WTC11 (cell line): Measurements from ENCODE around the gene FUBP3. TPM values are rescaled to one million over a fixed set of nuclear protein-coding genes. Genes with fewer than 3 reads are reported as not detected.
A peak's percentile ranks its signal among the peaks of the same experiment; 100 is the strongest.

Source experiments
- ATAC-seq: fragments of 200-7000 bp; cut with Tn5 transposase; 2 replicates; pipeline ENCODE4 v1.10.0; 2021; ENCODE audit warnings: mild to moderate bottlenecking, moderate library complexity
- CTCF ChIA-PET: fragments of 300-600 bp; sonication (Branson Sonifier 250); formaldehyde crosslinking; loops from one replicate; lab custom pipeline; 2021; ENCODE audit warnings: antibody characterized with exemption; lab: Charles Lee
- POLR2A ChIA-PET: fragments of 350-600 bp; sonication (Branson Sonifier 250); formaldehyde crosslinking; loops from one replicate; lab custom pipeline; 2021; ENCODE audit warnings: antibody characterized with exemption; lab: Charles Lee
- DNase-seq: peaks from one replicate; pipeline ENCODE4 v3.0.0; 2021; ENCODE audit warnings: low spot score
- H3K27ac Mint-ChIP-seq: 2 replicates; pipeline ENCODE4 v1.8.0; 2021; ENCODE audit warnings: mixed read lengths
- H3K27me3 Mint-ChIP-seq: 2 replicates; pipeline ENCODE4 v1.8.0; 2021; ENCODE audit warnings: low read depth, mild to moderate bottlenecking, moderate library complexity, mixed read lengths
- H3K36me3 Mint-ChIP-seq: 2 replicates; pipeline ENCODE4 v1.8.0; 2021; ENCODE audit warnings: mixed read lengths
- H3K4me1 Mint-ChIP-seq: 2 replicates; pipeline ENCODE4 v1.8.0; 2022; ENCODE audit warnings: mixed read lengths
- H3K4me3 Mint-ChIP-seq: 2 replicates; pipeline ENCODE4 v1.8.0; 2021; ENCODE audit warnings: mild to moderate bottlenecking, moderate library complexity, mixed read lengths
- H3K9me3 Mint-ChIP-seq: 2 replicates; pipeline ENCODE4 v1.8.0; 2021; ENCODE audit warnings: mixed read lengths
- CREB1 ChIP-seq: sonication (generic); formaldehyde crosslinking; IDR thresholded peaks from 2 replicates; pipeline ENCODE4 v1.8.0; 2023; ENCODE audit warnings: mild to moderate bottlenecking, missing genetic modification reagents
- EMX1 ChIP-seq: fragments of 250-450 bp; sonication (Bioruptor Pico); IDR thresholded peaks from 2 replicates; pipeline ENCODE4 v1.8.0; 2021; ENCODE audit warnings: mild to moderate bottlenecking
- ESRRA ChIP-seq: sonication (generic); formaldehyde crosslinking; IDR thresholded peaks from 2 replicates; pipeline ENCODE4 v1.8.1; 2022; ENCODE audit warnings: mild to moderate bottlenecking, missing genetic modification reagents, borderline replicate concordance
- FOXP1 ChIP-seq: sonication (generic); formaldehyde crosslinking; IDR thresholded peaks from 2 replicates; pipeline ENCODE4 v1.8.0; 2022; ENCODE audit warnings: missing genetic modification reagents, mild to moderate bottlenecking, moderate library complexity, borderline replicate concordance
- IRF2 ChIP-seq: sonication (generic); formaldehyde crosslinking; IDR thresholded peaks from 2 replicates; pipeline ENCODE4 v1.8.0; 2022; ENCODE audit warnings: low read depth, missing genetic modification reagents, borderline replicate concordance
- NR1H2 ChIP-seq: sonication (generic); formaldehyde crosslinking; IDR thresholded peaks from 2 replicates; pipeline ENCODE4 v1.9.0; 2021; ENCODE audit warnings: mild to moderate bottlenecking, moderate library complexity, missing genetic modification reagents
- TCF7 ChIP-seq: sonication (generic); formaldehyde crosslinking; IDR thresholded peaks from 2 replicates; pipeline ENCODE4 v1.8.0; 2022; ENCODE audit warnings: mild to moderate bottlenecking, low read depth, missing genetic modification reagents, moderate library complexity
- TEAD4 ChIP-seq: sonication (generic); formaldehyde crosslinking; IDR thresholded peaks from 2 replicates; pipeline ENCODE4 v1.8.0; 2022; ENCODE audit warnings: mild to moderate bottlenecking, missing genetic modification reagents
- ZNF416 ChIP-seq: fragments of 250-450 bp; sonication (Bioruptor Pico); IDR thresholded peaks from 2 replicates; pipeline ENCODE4 v1.9.0; 2021; ENCODE audit warnings: mild to moderate bottlenecking, inconsistent platforms
- ZNF671 ChIP-seq: fragments of 250-450 bp; sonication (Bioruptor Pico); IDR thresholded peaks from 2 replicates; pipeline ENCODE4 v1.8.0; 2021; ENCODE audit warnings: mild to moderate bottlenecking
- total RNA-seq: library from RNA; stranded (reverse); gene quantifications from 3 replicates; pipeline ENCODE4 v1.2.3, GENCODE V29; 2021
- TF ChIP-seq, protein P1 (sequence below): sonication (generic); formaldehyde crosslinking; IDR thresholded peaks from 2 replicates; pipeline ENCODE4 v1.8.1; 2023; ENCODE audit warnings: mild to moderate bottlenecking, missing genetic modification reagents, moderate library complexity
- TF ChIP-seq, protein P2 (sequence below): sonication (generic); formaldehyde crosslinking; conservative IDR thresholded peaks from 2 replicates; pipeline ENCODE4 v1.8.1; 2023; ENCODE audit warnings: mild to moderate bottlenecking, low read depth, missing genetic modification reagents, moderate library complexity
- TF ChIP-seq, protein P3 (sequence below): sonication (generic); formaldehyde crosslinking; IDR thresholded peaks from 2 replicates; pipeline ENCODE4 v1.8.0; 2022; ENCODE audit warnings: mild to moderate bottlenecking, missing genetic modification reagents
- TF ChIP-seq, protein P4 (sequence below): sonication (generic); formaldehyde crosslinking; IDR thresholded peaks from 2 replicates; pipeline ENCODE4 v1.8.1; 2022; ENCODE audit warnings: low read depth, missing genetic modification reagents, borderline replicate concordance
- TF ChIP-seq, protein P5 (sequence below): sonication (generic); formaldehyde crosslinking; IDR thresholded peaks from 2 replicates; pipeline ENCODE4 v1.8.0; 2022; ENCODE audit warnings: mild to moderate bottlenecking, missing genetic modification reagents
- TF ChIP-seq, protein P6 (sequence below): sonication (generic); formaldehyde crosslinking; IDR thresholded peaks from 2 replicates; pipeline ENCODE4 v1.8.0; 2023; ENCODE audit warnings: missing genetic modification reagents, mild to moderate bottlenecking, borderline replicate concordance
- TF ChIP-seq, protein P7 (sequence below): sonication (generic); formaldehyde crosslinking; IDR thresholded peaks from 2 replicates; pipeline ENCODE4 v1.8.0; 2022; ENCODE audit warnings: missing genetic modification reagents

FUBP3 gene
- total RNA-seq, 1 experiment from 2014 or later: 83.0 TPM

DNA sequence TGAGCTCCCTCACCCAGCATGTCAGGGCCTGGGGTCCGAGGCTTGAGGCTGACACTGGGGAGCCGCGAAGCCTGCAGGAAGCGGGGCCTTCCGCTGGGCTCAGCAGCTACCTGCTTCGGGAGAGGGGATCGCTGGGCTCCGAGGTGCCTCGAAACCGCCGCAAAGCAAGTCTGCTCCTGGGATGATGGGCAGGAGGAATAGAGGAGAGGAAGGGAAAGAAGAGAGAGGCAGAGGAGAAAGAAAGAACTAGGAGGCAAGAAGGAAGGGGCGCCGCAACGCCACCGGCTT is 83.5 kb downstream of the FUBP3 start:
- Mint-ChIP-seq H3K4me1 (peaks cover 27% of the 10 kb centered on the region), H3K27ac (no peak overlapping the region), H3K4me3 (peak overlapping the region; percentile 70), H3K36me3 (peaks cover 6% of the 10 kb centered on the region; the same call in 1 of the 2 replicates), H3K9me3 (no peaks in the 10 kb centered on the region), H3K27me3 (peaks cover 100% of the 10 kb centered on the region)
- ChIA-PET POLR2A (interaction anchor here (0.6 kb wide), 1 partner anchor 150 kb away, joined by 7 read pairs; no protein-coding TSS in a partner anchor), CTCF (interaction anchor here (0.6 to 4.5 kb wide), 7 partner anchors 11 to 348 kb away, joined by 3 to 39 read pairs (median 8); partner anchors contain the start of gene EXOSC2)
- ATAC-seq: no peak
- TF ChIP-seq, protein P1, sequence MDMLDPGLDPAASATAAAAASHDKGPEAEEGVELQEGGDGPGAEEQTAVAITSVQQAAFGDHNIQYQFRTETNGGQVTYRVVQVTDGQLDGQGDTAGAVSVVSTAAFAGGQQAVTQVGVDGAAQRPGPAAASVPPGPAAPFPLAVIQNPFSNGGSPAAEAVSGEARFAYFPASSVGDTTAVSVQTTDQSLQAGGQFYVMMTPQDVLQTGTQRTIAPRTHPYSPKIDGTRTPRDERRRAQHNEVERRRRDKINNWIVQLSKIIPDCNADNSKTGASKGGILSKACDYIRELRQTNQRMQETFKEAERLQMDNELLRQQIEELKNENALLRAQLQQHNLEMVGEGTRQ (CRISPR knock-in tag): no peak
- TF ChIP-seq TCF7 (CRISPR knock-in tag) (no peak), ZNF671 (CRISPR knock-in tag) (no peak), NR1H2 (CRISPR knock-in tag) (no peak), TEAD4 (CRISPR knock-in tag) (no peak), EMX1 (no peak)
- TF ChIP-seq, protein P2, sequence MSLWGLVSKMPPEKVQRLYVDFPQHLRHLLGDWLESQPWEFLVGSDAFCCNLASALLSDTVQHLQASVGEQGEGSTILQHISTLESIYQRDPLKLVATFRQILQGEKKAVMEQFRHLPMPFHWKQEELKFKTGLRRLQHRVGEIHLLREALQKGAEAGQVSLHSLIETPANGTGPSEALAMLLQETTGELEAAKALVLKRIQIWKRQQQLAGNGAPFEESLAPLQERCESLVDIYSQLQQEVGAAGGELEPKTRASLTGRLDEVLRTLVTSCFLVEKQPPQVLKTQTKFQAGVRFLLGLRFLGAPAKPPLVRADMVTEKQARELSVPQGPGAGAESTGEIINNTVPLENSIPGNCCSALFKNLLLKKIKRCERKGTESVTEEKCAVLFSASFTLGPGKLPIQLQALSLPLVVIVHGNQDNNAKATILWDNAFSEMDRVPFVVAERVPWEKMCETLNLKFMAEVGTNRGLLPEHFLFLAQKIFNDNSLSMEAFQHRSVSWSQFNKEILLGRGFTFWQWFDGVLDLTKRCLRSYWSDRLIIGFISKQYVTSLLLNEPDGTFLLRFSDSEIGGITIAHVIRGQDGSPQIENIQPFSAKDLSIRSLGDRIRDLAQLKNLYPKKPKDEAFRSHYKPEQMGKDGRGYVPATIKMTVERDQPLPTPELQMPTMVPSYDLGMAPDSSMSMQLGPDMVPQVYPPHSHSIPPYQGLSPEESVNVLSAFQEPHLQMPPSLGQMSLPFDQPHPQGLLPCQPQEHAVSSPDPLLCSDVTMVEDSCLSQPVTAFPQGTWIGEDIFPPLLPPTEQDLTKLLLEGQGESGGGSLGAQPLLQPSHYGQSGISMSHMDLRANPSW (CRISPR knock-in tag): no peak
- TF ChIP-seq, protein P3, sequence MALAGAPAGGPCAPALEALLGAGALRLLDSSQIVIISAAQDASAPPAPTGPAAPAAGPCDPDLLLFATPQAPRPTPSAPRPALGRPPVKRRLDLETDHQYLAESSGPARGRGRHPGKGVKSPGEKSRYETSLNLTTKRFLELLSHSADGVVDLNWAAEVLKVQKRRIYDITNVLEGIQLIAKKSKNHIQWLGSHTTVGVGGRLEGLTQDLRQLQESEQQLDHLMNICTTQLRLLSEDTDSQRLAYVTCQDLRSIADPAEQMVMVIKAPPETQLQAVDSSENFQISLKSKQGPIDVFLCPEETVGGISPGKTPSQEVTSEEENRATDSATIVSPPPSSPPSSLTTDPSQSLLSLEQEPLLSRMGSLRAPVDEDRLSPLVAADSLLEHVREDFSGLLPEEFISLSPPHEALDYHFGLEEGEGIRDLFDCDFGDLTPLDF (CRISPR knock-in tag): no peak
- TF ChIP-seq, protein P4, sequence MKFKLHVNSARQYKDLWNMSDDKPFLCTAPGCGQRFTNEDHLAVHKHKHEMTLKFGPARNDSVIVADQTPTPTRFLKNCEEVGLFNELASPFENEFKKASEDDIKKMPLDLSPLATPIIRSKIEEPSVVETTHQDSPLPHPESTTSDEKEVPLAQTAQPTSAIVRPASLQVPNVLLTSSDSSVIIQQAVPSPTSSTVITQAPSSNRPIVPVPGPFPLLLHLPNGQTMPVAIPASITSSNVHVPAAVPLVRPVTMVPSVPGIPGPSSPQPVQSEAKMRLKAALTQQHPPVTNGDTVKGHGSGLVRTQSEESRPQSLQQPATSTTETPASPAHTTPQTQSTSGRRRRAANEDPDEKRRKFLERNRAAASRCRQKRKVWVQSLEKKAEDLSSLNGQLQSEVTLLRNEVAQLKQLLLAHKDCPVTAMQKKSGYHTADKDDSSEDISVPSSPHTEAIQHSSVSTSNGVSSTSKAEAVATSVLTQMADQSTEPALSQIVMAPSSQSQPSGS (CRISPR knock-in tag): no peak
- DNase-seq: peak; percentile 36

DNA sequence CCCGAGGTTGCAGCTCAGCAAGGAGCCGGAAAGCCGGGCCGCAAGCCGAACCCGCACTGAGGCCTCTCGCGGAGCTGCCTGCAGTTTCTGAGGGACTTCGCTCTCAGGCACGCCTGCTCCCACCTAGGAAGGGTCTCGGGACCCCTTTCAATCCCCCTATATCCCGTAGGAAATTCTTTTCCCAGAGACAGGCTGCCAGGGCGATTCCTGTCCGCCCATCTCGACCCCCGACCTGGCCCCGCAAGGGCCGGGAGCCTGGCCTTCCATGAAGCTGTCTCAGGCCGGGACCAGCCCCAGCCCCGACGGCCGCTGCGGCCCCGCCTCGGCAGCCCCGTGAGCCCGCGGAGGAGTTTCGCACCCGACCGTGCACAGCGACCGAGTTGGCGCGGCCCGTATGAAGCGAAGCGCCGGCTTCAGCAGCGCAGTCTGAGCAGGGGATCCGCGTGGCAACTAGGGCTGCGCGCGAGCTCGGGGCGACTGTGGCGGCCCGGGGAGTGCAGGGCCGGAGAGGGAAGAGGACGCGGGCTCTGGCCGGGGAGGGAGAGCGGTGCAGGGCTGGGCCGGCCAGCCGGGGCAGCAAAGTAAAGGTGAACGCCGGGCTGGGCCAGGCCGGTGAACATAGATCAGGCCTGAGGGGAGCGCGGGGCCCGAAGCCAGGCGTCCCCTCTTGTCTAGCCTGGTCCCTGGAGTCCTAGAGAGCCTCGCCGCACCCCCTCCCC is 84.0 kb downstream of the FUBP3 start:
- no peaks in the 10 kb centered on the region for H3K9me3 Mint-ChIP-seq
- POLR2A ChIA-PET: interaction anchor here (0.6 kb wide), 1 partner anchor 150 kb away, joined by 7 read pairs; no protein-coding TSS in a partner anchor
- peaks cover 100% of the 10 kb centered on the region for H3K27me3 Mint-ChIP-seq
- ATAC-seq (peak; percentile 13; the same call in 1 of the 2 replicates), DNase-seq (peak; percentile 62)
- H3K4me3 Mint-ChIP-seq: peak overlapping the region; percentile 70
- no peak overlapping the region for H3K27ac Mint-ChIP-seq
- H3K4me1 Mint-ChIP-seq: peaks cover 27% of the 10 kb centered on the region
- CTCF ChIA-PET: interaction anchor here (1.5 to 4.5 kb wide), 4 partner anchors 20 to 203 kb away, joined by 4 to 39 read pairs (median 13); partner anchors contain the start of gene EXOSC2
- peaks cover 4% of the 10 kb centered on the region; the same call in 1 of the 2 replicates for H3K36me3 Mint-ChIP-seq
- TF ChIP-seq FOXP1 (CRISPR knock-in tag) (no peak), ESRRA (CRISPR knock-in tag) (no peak), ZNF416 (CRISPR knock-in tag) (no peak), IRF2 (CRISPR knock-in tag) (no peak), NR1H2 (CRISPR knock-in tag) (no peak), CREB1 (CRISPR knock-in tag) (no peak)
- TF ChIP-seq, protein P5, sequence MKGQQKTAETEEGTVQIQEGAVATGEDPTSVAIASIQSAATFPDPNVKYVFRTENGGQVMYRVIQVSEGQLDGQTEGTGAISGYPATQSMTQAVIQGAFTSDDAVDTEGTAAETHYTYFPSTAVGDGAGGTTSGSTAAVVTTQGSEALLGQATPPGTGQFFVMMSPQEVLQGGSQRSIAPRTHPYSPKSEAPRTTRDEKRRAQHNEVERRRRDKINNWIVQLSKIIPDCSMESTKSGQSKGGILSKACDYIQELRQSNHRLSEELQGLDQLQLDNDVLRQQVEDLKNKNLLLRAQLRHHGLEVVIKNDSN (CRISPR knock-in tag): no peak
- TF ChIP-seq, protein P6, sequence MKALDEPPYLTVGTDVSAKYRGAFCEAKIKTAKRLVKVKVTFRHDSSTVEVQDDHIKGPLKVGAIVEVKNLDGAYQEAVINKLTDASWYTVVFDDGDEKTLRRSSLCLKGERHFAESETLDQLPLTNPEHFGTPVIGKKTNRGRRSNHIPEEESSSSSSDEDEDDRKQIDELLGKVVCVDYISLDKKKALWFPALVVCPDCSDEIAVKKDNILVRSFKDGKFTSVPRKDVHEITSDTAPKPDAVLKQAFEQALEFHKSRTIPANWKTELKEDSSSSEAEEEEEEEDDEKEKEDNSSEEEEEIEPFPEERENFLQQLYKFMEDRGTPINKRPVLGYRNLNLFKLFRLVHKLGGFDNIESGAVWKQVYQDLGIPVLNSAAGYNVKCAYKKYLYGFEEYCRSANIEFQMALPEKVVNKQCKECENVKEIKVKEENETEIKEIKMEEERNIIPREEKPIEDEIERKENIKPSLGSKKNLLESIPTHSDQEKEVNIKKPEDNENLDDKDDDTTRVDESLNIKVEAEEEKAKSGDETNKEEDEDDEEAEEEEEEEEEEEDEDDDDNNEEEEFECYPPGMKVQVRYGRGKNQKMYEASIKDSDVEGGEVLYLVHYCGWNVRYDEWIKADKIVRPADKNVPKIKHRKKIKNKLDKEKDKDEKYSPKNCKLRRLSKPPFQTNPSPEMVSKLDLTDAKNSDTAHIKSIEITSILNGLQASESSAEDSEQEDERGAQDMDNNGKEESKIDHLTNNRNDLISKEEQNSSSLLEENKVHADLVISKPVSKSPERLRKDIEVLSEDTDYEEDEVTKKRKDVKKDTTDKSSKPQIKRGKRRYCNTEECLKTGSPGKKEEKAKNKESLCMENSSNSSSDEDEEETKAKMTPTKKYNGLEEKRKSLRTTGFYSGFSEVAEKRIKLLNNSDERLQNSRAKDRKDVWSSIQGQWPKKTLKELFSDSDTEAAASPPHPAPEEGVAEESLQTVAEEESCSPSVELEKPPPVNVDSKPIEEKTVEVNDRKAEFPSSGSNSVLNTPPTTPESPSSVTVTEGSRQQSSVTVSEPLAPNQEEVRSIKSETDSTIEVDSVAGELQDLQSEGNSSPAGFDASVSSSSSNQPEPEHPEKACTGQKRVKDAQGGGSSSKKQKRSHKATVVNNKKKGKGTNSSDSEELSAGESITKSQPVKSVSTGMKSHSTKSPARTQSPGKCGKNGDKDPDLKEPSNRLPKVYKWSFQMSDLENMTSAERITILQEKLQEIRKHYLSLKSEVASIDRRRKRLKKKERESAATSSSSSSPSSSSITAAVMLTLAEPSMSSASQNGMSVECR (CRISPR knock-in tag): no peak
- TF ChIP-seq, protein P7, sequence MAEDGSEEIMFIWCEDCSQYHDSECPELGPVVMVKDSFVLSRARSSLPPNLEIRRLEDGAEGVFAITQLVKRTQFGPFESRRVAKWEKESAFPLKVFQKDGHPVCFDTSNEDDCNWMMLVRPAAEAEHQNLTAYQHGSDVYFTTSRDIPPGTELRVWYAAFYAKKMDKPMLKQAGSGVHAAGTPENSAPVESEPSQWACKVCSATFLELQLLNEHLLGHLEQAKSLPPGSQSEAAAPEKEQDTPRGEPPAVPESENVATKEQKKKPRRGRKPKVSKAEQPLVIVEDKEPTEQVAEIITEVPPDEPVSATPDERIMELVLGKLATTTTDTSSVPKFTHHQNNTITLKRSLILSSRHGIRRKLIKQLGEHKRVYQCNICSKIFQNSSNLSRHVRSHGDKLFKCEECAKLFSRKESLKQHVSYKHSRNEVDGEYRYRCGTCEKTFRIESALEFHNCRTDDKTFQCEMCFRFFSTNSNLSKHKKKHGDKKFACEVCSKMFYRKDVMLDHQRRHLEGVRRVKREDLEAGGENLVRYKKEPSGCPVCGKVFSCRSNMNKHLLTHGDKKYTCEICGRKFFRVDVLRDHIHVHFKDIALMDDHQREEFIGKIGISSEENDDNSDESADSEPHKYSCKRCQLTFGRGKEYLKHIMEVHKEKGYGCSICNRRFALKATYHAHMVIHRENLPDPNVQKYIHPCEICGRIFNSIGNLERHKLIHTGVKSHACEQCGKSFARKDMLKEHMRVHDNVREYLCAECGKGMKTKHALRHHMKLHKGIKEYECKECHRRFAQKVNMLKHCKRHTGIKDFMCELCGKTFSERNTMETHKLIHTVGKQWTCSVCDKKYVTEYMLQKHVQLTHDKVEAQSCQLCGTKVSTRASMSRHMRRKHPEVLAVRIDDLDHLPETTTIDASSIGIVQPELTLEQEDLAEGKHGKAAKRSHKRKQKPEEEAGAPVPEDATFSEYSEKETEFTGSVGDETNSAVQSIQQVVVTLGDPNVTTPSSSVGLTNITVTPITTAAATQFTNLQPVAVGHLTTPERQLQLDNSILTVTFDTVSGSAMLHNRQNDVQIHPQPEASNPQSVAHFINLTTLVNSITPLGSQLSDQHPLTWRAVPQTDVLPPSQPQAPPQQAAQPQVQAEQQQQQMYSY (CRISPR knock-in tag): no peak
